ENCODE data around the gene C14orf132.

The C14orf132 gene

DNA sequence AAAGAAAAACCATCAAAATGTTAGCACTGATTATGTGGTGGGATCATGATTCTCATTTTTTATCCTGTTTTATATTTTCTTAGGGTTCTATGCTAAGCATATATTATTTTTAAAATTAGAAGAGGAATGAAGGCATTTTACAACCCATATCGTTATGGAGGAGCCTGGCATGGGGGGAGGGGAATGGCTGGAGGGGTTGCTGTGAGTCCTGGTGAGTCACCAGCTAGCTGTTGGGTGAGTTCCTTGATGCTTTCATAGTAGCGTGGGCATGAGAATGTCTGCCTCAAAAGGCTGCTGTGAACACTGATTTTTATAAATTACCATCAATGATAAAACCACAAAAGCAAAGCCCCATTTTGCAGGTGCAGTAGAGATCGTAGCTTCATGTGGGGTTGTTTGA is 46.9 kb downstream of the C14orf132 start:
- Histone ChIP-seq H3K9me3 (ENCODE audit: insufficient read depth, low read length) (no peaks in the 10 kb centered on the region), H3K36me3 (ENCODE audit: insufficient read depth, insufficient read length, low read length) (peaks cover 31% of the 10 kb centered on the region), H3K4me3 (ENCODE audit: insufficient read length, low read depth) (no peak overlapping the region), H3K4me1 (ENCODE audit: insufficient read depth, insufficient read length) (peaks cover 16% of the 10 kb centered on the region), H3K27me3 (ENCODE audit: insufficient read depth, insufficient read length) (no peaks in the 10 kb centered on the region), H3K9ac (ENCODE audit: insufficient read length, low read depth) (no peak overlapping the region)
- TF ChIP-seq YY1 (IDR thresholded peaks at IDR 0.05; ENCODE audit: insufficient read depth, insufficient read length): no peak
- TF ChIP-seq ZNF274 (IDR thresholded peaks at IDR 0.05; ENCODE audit: low read depth, low read length): no peak
- TF ChIP-seq SUZ12 (IDR thresholded peaks at IDR 0.05; ENCODE audit: extremely low read depth, insufficient read depth, insufficient read length): no peak
- no peak for DNase-seq (ENCODE audit: low read depth, low spot score)

DNA sequence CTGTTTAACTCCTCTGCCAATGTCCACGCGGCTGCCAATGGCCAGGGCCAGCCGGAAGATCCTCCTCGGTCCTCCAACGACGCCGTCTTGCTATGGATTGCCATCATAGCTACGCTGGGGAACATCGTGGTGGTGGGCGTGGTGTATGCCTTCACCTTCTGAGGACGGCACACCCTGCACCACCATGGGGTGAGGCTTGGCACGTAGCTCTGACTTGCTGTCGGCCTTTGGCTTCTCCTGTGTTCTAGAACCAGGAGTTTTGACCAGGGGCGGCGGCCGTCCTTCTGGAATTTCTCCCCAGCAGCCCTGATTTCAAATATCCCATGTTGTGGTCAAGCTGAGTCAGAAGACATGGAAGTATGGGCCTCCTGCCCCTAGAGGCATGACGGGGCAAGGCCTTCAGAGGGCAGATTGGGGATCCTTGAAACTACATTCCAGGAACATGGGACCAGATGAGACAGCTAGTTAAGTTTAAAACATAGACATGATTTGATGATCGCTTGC is 47.5 kb downstream of the C14orf132 start:
- Histone ChIP-seq H3K9ac (ENCODE audit: insufficient read length, low read depth) (no peak overlapping the region), H3K36me3 (ENCODE audit: insufficient read depth, insufficient read length, low read length) (peaks cover 31% of the 10 kb centered on the region), H3K4me1 (ENCODE audit: insufficient read depth, insufficient read length) (peaks cover 16% of the 10 kb centered on the region)

DNA sequence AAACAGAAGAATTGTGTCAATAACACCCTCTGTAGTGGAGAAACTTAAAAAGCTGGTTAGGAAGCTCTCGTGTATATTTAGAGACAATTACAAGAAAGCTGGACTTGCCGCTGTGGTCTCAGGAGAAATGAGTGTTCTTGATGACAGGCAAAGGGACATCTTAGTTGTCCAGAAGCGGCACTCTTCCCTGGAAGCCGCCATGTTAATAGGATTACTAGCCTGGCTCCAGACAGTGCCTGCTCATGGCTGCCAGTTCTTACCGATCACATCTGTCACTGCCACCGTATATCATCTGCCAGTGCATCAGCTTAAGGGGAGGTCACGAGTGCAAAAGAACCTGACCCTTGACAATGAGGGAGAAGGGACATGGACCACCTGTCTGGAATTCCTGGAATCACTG is 48.9 kb downstream of the C14orf132 start:
- Histone ChIP-seq H3K27me3 (ENCODE audit: insufficient read depth, insufficient read length) (no peaks in the 10 kb centered on the region), H3K36me3 (ENCODE audit: insufficient read depth, insufficient read length, low read length) (peaks cover 31% of the 10 kb centered on the region), H3K9me3 (ENCODE audit: insufficient read depth, low read length) (no peaks in the 10 kb centered on the region), H3K9ac (ENCODE audit: insufficient read length, low read depth) (no peak overlapping the region), H3K4me3 (ENCODE audit: insufficient read length, low read depth) (no peak overlapping the region), H3K4me1 (ENCODE audit: insufficient read depth, insufficient read length) (peaks cover 16% of the 10 kb centered on the region)
- no peak for TF ChIP-seq ZNF274 (IDR thresholded peaks at IDR 0.05; ENCODE audit: low read depth, low read length)
- no peak for TF ChIP-seq YY1 (IDR thresholded peaks at IDR 0.05; ENCODE audit: insufficient read depth, insufficient read length)
- TF ChIP-seq SUZ12 (IDR thresholded peaks at IDR 0.05; ENCODE audit: extremely low read depth, insufficient read depth, insufficient read length): no peak
- DNase-seq (ENCODE audit: low read depth, low spot score): no peak

More for the DNA sequence above, 47.5 kb downstream of the C14orf132 start:
- no peaks in the 10 kb centered on the region for H3K9me3 ChIP-seq (ENCODE audit: insufficient read depth, low read length)
- no peak for DNase-seq (ENCODE audit: low read depth, low spot score)
- H3K4me3 ChIP-seq (ENCODE audit: insufficient read length, low read depth): no peak overlapping the region
- no peaks in the 10 kb centered on the region for H3K27me3 ChIP-seq (ENCODE audit: insufficient read depth, insufficient read length)
- TF ChIP-seq ZNF274 (IDR thresholded peaks at IDR 0.05; ENCODE audit: low read depth, low read length) (no peak), YY1 (IDR thresholded peaks at IDR 0.05; ENCODE audit: insufficient read depth, insufficient read length) (no peak), SUZ12 (IDR thresholded peaks at IDR 0.05; ENCODE audit: extremely low read depth, insufficient read depth, insufficient read length) (no peak)

DNA sequence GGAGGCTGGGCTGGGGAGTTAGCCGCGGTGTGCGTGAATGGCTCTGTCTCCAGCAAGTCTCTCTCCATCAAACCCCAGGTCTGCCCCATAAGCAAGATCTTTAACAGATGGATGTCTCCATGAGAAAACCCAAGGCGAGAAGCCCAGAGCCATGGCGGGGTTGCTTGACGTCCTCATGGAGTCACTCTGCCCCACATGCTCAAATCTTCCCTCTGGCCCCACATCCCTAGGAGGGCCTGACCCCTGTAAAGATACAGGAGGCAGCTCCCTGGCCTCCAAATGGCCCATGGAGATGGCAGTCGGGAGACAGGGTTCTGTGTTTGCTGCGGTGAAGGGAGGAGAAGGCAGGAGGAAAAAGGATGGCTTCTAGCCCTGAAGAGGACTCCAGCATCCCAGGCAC is 49.3 kb downstream of the C14orf132 start:
- no peaks in the 10 kb centered on the region for H3K27me3 ChIP-seq (ENCODE audit: insufficient read depth, insufficient read length)
- H3K4me3 ChIP-seq (ENCODE audit: insufficient read length, low read depth): no peak overlapping the region
- H3K9me3 ChIP-seq (ENCODE audit: insufficient read depth, low read length): no peaks in the 10 kb centered on the region
- H3K4me1 ChIP-seq (ENCODE audit: insufficient read depth, insufficient read length): peaks cover 16% of the 10 kb centered on the region
- no peak for DNase-seq (ENCODE audit: low read depth, low spot score)
- peaks cover 31% of the 10 kb centered on the region for H3K36me3 ChIP-seq (ENCODE audit: insufficient read depth, insufficient read length, low read length)
- no peak overlapping the region for H3K9ac ChIP-seq (ENCODE audit: insufficient read length, low read depth)
- TF ChIP-seq YY1 (IDR thresholded peaks at IDR 0.05; ENCODE audit: insufficient read depth, insufficient read length): no peak
- no peak for TF ChIP-seq SUZ12 (IDR thresholded peaks at IDR 0.05; ENCODE audit: extremely low read depth, insufficient read depth, insufficient read length)
- TF ChIP-seq ZNF274 (IDR thresholded peaks at IDR 0.05; ENCODE audit: low read depth, low read length): no peak

DNA sequence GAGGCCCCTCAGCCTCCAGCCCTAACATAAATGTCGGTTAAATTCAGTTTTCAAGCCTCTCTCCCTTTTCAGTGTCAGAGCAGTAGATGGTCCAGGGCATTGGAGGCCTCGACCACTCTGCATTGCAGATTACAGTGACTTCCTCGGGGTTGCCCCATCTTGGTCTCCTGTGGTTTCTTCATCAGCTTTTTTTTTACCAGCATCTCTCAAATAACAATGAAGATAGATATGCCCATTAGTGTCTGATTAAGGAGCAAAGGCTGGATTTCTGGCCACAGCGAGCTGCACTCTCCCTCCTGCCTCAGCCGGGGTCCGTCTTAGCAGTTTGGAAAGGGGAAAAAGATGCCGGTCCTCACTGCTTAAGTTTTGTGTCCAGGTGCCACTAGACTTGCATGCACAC is 49.7 kb downstream of the C14orf132 start:
- H3K9me3 ChIP-seq (ENCODE audit: insufficient read depth, low read length): no peaks in the 10 kb centered on the region
- H3K36me3 ChIP-seq (ENCODE audit: insufficient read depth, insufficient read length, low read length): peaks cover 31% of the 10 kb centered on the region
- no peak overlapping the region for H3K9ac ChIP-seq (ENCODE audit: insufficient read length, low read depth)
- DNase-seq (ENCODE audit: low read depth, low spot score): no peak
- peaks cover 16% of the 10 kb centered on the region for H3K4me1 ChIP-seq (ENCODE audit: insufficient read depth, insufficient read length)
- H3K27me3 ChIP-seq (ENCODE audit: insufficient read depth, insufficient read length): no peaks in the 10 kb centered on the region
- no peak for TF ChIP-seq SUZ12 (IDR thresholded peaks at IDR 0.05; ENCODE audit: extremely low read depth, insufficient read depth, insufficient read length)
- no peak for TF ChIP-seq ZNF274 (IDR thresholded peaks at IDR 0.05; ENCODE audit: low read depth, low read length)
- H3K4me3 ChIP-seq (ENCODE audit: insufficient read length, low read depth): no peak overlapping the region

DNA sequence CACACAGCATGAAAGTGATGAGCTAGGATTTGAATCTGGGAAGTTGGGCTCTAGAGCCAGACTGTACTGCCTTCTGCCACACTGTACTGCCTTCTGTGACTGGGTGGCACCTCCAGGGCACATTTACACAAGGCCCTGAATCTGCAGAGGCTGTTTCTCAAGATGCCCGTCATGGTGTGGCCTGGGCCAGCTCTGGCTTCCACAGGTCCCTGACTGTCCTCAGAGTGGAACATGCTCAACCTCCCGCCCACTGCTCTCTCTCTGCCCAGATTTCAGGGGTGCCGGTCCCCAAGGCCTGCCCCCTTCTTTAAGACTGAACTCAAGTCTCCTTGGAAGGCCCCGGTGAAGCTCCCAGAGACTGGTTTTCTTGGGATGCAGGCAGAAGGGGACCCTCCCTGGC is 50.2 kb downstream of the C14orf132 start:
- no peaks in the 10 kb centered on the region for H3K27me3 ChIP-seq (ENCODE audit: insufficient read depth, insufficient read length)
- no peaks in the 10 kb centered on the region for H3K9me3 ChIP-seq (ENCODE audit: insufficient read depth, low read length)
- H3K9ac ChIP-seq (ENCODE audit: insufficient read length, low read depth): no peak overlapping the region
- peaks cover 31% of the 10 kb centered on the region for H3K36me3 ChIP-seq (ENCODE audit: insufficient read depth, insufficient read length, low read length)
- H3K4me3 ChIP-seq (ENCODE audit: insufficient read length, low read depth): no peak overlapping the region
- DNase-seq (ENCODE audit: low read depth, low spot score): no peak
- peaks cover 16% of the 10 kb centered on the region for H3K4me1 ChIP-seq (ENCODE audit: insufficient read depth, insufficient read length)
- no peak for TF ChIP-seq YY1 (IDR thresholded peaks at IDR 0.05; ENCODE audit: insufficient read depth, insufficient read length)
- no peak for TF ChIP-seq SUZ12 (IDR thresholded peaks at IDR 0.05; ENCODE audit: extremely low read depth, insufficient read depth, insufficient read length)
- no peak for TF ChIP-seq ZNF274 (IDR thresholded peaks at IDR 0.05; ENCODE audit: low read depth, low read length)

DNA sequence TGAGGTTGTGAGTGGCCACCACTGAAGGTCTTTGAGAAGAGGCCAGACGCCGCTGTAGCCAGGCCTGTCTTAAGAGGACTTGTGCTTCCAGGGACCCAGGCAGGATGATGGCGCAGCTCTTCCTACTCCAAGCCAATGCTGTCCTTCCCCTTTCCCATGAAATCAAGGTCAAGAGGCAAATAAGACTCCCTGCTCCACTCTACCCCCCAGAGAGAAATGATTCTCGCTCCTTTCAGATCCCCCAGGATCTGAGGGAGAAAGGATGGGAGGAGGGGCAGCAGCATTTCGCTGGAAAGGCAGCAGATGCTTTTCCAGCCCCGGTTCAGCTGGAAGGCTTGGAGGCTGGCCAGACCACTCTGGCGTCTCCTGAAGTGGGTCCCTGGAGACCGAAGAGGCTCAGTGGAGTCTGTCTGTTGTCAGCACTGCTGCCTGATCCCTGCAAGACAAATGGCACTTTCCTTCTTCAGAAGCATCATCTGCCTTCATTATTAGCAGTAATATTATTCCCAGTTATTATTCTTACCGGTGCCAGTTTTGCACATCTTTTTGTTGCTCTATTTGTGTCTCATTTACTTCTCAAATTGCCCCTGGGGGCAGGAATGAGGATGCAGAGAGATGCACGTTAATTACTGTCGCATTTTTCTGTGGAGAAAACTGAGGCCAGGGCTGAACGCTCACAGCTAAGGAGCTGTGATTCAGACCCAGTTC is 51.4 kb downstream of the C14orf132 start:
- TF ChIP-seq SUZ12 (IDR thresholded peaks at IDR 0.05; ENCODE audit: extremely low read depth, insufficient read depth, insufficient read length) (no peak), YY1 (IDR thresholded peaks at IDR 0.05; ENCODE audit: insufficient read depth, insufficient read length) (no peak), ZNF274 (IDR thresholded peaks at IDR 0.05; ENCODE audit: low read depth, low read length) (no peak)
- H3K36me3 ChIP-seq (ENCODE audit: insufficient read depth, insufficient read length, low read length): peaks cover 31% of the 10 kb centered on the region
- H3K4me3 ChIP-seq (ENCODE audit: insufficient read length, low read depth): no peak overlapping the region
- DNase-seq (ENCODE audit: low read depth, low spot score): no peak
- H3K4me1 ChIP-seq (ENCODE audit: insufficient read depth, insufficient read length): peaks cover 16% of the 10 kb centered on the region
- no peaks in the 10 kb centered on the region for H3K9me3 ChIP-seq (ENCODE audit: insufficient read depth, low read length)
- no peaks in the 10 kb centered on the region for H3K27me3 ChIP-seq (ENCODE audit: insufficient read depth, insufficient read length)
- H3K9ac ChIP-seq (ENCODE audit: insufficient read length, low read depth): no peak overlapping the region
